ENCODE measurements around the gene DMD. TPM values are rescaled to one million over a fixed set of nuclear protein-coding genes. Genes with fewer than 3 reads are reported as not detected.
A peak's percentile ranks its signal among the peaks of the same experiment; 100 is the strongest.

DMD gene
- total RNA-seq, 1 donor from 2014 or later, result 194 TPM

DNA sequence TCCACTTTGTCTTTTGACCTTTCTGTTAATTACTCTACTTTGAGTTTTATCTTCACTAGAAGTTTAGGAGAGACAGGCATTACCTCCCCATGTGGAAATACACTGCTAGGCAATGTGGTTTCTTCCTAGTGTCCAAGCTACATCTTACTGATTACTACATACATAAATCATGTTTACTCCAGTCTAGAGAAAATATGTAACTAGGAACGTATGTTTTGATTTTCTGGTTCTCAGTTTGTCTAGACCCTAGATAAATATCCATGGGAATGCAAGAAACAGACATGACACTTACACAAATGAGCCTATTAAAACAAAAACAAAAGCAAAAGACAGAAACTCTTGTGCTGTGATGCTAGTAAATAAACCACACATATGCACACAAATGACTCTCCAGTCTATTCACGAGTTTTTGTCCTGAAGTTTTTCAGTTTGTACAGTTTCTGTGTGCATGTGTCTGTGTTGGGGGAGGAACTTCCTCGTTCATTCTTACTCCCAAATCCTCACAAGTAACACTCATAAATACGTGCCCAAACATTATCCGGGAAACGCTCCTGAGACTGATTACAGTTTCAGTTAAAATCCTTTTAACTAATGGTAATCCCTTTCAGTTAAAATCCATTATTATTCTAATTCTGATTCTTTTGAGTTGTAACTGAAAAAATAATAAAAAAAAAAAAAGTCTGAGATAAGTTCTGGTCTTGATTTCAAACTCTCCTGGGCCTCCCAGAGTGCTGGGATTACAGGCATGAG is 1856.0 kb downstream of the DMD start:
- no peak for DNase-seq (ENCODE audit: low spot score)

- DNase-seq (ENCODE audit: low spot score), result no peak
Observed at GRCh38 chrX:31353095-31353494, 1858.3 kb downstream of the DMD start.

DNA sequence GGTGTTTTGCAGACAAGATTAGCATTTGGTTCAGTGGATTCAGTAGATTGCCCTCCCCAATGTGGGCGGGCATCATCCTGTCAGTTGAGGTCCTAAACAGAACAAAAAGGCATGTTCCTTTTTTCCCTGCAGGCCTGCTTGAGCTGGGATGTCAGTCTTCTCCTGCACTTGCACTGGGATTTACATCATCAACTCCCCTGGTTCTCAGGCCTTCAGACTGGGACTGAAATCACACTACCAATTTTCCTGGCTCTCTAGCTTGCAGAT is 1860.6 kb downstream of the DMD start:
- no peak for DNase-seq (ENCODE audit: low spot score)

DNA sequence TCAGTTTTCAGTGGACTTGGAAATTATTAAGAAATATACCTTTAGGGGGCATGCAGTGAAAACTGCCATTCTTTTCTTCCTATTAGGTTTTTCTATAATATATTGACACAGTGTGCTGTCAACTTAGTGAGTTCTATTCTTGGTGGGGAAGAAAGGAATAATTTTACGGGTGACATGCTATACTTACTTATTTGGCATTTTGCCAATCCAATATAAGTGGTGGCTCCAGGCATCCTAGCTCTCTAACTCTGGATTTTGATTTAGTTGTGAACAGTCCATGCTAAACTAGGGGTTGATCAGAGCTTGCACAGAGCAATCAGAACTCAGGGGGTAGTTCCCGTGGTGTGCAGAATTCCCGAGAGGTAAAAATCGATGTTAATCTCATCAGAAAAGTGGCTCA is 1861.8 kb downstream of the DMD start:
- DNase-seq (ENCODE audit: low spot score), result no peak

- DNase-seq (ENCODE audit: low spot score), result peak; percentile 76
Observed at GRCh38 chrX:31340587-31340986, 1870.8 kb downstream of the DMD start.

GRCh38 chrX:31338991-31339350 is 1872.4 kb downstream of the DMD start:
- peak; percentile 70 for DNase-seq (ENCODE audit: low spot score)

- peak; percentile 23 for DNase-seq (ENCODE audit: low spot score)
Observed at GRCh38 chrX:31337332-31337731, 1874.0 kb downstream of the DMD start.

DNA sequence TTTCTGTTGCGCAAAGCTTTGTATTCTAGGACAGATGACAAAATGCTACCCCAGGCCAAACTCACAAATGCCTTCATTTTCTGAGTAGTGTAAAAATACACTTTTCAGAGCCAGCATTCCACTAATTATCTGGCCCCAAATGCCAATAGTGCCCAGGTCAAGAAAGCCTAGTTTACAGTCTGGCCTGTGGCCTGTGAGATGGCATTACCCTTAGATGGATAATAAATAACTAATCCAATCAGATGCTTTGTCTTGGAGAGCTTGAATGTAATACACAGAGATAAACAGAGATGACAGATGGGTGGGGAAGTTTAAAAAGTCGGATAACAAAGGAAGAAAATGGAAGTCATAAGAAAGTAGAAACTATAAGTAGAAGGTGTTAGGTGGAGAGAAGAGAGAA is 1874.9 kb downstream of the DMD start:
- DNase-seq (ENCODE audit: low spot score), result no peak

DNA sequence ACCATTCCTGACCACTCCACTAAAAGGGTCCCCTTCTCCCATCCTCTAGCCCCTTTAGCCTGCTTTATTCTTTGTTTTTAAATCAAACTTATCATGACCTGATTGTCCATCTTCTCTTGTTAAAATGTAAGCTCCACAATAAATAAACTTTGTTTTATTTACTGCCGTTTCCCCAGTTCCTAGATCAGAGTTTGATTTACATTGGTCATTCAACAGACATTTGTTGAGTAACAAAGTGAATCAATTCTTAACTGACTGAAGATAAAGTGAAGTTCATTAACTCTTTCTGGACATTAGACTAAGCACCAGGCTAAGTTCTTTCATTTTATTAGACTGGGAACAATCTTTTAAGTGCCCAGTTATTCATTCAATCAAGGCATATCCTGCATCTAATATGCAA is 1876.4 kb downstream of the DMD start:
- DNase-seq (ENCODE audit: low spot score), result no peak

DNA sequence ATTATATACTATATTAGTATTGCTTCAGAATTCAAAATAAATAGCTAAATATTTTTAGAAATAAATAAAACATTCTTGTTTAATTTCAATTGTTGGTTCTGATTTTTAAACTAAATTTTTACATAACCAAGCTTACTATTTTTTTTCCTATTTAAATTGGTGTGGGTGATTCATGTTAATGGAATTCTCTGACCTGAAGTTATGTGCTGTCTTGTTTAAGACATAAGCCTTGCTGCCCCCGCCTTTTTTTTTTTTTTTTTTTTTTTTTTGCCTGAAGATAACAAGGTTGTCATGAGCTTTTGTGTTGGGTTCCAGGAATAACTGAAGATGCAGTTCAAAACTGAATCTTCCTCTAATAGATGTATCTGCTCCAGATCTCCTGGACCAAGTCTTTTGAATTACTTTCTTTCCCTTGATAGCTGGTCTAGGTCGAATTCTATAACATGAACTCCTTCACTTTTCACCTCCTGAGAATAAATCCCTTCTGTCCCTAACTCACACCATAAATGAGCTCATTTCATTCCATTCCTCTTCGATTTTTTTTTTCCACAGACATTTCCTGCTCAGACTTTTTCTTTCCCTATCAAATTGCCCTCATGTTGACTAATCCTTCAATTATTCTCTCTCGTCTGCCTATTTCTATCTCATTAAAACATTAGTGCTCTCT is 1878.1 kb downstream of the DMD start:
- DNase-seq (ENCODE audit: low spot score), result peak; percentile 64

GRCh38 chrX:31331928-31332327 is 1879.4 kb downstream of the DMD start:
- peak; percentile 23 for DNase-seq (ENCODE audit: low spot score)

DNA sequence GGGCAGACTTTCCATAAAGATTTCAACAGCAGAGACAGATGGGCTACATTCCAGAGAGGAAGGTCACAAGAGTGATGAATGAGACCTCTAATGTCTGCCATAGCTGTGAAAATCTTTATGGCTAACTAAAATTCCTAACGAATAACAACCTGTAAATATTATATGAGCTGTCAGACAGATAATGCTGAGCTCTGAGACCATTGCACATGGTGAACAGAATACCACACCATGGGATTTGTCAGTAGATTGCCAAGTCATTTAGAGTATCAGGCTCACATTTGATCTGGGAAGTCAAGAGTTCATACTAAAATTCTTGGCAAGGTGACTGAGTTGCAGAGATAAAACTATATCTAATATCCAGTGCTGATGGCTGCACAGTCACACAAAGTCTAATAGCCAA is 1880.3 kb downstream of the DMD start:
- DNase-seq (ENCODE audit: low spot score), result peak; percentile 72

DNA sequence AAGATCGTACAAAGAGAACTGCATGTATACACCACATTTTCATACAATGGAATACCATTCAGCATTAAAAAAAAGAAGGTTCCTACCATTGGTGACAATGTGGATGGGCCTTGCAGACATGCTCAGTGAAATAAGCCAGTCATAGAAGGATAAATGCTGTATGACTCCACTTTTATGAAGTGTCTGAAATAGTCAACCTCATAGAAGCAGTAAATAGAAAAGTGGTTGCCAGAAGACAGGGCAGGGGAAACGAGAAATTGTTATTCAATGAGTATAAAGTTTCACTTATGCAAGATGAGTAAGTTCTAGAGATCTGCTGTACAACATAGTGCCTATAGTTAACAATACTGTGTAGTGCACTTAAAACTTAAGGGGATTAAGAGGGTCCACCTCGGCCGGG is 1882.1 kb downstream of the DMD start:
- DNase-seq (ENCODE audit: low spot score), result no peak

DNA sequence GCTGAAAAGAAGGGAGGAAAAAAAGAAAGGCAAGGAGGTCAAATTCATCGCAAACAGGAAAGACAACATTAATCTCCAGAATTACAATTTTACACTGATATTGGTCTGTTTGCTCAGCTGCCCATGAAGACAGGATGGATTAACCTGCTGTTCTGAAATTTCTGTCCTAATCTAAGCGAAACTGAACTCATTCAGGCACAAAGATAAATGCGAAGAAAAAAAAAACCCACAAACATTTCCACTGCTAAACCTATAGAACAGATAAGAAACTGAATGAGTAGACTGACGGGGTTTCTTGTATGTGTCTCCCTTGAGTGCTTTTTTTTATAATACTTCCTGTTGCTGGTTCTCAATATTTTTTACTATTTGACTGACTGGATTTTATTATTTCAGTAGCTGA is 1887.7 kb downstream of the DMD start:
- no peak for DNase-seq (ENCODE audit: low spot score)

GRCh38 chrX:31320740-31321139 is 1890.6 kb downstream of the DMD start:
- DNase-seq (ENCODE audit: low spot score), result no peak

DNA sequence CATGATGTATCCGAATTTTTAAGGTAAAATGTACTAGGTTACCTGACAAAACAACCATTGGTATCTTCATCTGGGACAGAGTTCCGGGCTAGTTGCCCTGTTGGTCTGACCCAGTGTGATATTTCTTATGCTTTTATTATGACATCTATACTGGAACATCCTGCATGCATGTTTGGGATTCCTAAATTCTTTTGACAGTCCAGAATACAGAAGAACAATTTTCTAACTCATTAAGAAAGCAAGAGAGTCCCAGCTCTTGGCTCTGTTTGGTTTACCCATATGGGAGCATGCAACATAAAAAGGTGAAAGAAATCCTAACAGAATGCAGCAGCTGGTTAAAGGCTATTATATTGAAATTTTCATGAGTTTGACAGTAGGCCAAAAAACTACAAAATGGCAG is 1891.8 kb downstream of the DMD start:
- DNase-seq (ENCODE audit: low spot score), result no peak

DNA sequence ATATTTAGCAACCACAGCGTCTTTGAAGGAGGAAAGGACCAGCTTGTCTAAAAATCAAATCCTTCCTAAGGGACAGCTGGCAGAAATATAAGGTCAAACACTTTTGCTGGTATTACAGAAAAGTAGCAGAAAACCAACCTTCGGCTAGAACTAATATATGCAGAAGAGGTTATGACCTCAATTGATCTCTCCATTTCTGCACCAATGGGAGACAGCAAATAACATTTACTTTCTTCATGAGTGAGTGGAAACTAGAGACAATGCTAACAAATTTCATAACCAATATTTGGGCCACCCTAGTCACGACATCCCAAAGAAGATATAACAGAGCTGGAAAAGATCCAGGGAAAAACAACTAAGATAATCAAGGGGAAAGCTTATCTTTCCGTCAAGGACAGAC is 1892.5 kb downstream of the DMD start:
- no peak for DNase-seq (ENCODE audit: low spot score)

DNA sequence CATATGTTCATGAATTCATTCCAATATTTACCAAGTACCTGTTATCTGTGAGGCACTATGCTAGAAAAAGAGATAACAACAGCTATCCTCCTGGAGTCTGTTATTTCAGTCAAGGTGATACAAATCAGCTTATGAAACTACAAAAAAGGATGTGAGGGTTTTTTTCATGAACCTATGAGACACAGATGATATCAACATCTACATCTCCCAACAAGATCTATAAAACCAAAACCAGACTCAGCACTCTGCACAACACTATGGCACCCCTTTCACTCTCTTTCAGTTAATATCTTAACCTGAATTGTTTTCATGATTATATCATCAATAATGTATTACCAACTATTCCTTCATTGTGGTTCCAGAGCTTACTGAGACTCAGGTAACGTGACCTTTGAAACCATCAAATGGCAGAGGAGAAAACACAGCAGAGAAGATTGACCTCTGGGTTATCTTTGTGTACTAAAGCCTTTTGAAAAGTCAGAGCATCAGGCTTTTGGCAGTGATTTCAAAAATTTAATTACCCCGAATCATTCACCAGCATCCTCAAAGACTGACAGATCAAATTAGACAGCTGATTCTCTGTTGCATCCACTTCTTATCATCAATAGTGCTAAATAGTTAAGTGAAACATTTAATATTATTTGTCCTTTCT is 1894.9 kb downstream of the DMD start:
- no peak for DNase-seq (ENCODE audit: low spot score)

GRCh38 chrX:31314921-31315320 is 1896.4 kb downstream of the DMD start:
- no peak for DNase-seq (ENCODE audit: low spot score)

DNA sequence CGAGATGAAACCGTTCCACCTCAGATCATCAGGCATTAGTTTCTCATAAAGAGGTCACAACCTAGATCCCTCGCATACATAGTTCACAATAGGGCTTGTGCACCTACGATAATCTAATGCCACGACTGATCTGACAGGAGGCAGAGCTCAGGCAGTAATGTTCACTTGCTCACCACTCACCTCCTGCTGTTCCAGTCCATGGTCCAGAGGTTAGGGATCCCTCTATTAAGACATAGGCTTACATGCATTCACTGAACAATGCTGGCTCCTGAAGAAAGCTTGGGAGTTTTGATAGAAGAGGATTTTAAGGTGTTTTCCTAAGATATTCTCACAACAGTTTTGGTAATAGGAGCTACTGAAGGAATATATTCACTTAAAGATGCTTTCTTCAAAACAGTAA is 1903.4 kb downstream of the DMD start:
- DNase-seq (ENCODE audit: low spot score), result no peak

DNA sequence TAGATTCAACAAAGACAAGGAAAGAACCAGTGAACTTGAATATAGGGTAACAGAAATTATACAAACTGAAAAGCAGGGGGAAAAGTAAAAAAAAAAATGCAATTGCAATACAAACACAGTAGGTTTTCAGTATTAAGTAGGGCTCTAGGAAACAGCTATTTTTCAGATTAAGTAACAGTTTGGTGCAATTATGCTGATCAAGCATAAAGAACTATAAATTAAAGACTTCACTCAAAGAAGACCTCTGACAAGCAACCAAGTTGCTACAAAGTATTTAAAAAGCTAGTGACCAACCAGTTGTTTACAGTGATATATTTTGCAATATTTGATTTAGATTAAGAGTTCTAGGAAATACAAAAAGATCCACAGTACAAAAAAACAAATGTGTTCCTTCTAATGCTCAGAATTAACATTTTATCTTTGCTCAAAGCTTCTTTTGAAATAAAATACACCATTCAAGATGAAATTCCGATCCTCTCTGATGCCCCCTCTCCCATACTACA is 1908.7 kb downstream of the DMD start:
- DNase-seq (ENCODE audit: low spot score), result no peak

DNA sequence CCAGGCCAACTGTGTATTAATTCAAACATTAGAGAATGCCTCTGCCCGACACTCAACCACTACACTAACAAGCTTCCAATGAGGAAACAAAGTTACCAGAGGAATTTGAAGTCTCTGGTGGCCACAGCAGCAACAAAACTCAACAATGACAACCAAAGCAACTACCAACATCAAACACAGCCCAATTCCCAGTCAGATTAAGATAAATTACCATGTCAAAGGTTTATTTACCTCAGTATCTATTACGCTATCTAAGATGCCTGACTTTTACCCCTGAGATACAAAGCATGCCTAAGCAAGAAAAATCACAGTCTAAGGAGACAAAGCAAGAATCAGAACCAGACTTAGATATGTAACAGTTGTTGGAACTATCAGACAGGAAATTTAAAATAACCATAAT is 1909.4 kb downstream of the DMD start:
- DNase-seq (ENCODE audit: low spot score), result no peak

DNA sequence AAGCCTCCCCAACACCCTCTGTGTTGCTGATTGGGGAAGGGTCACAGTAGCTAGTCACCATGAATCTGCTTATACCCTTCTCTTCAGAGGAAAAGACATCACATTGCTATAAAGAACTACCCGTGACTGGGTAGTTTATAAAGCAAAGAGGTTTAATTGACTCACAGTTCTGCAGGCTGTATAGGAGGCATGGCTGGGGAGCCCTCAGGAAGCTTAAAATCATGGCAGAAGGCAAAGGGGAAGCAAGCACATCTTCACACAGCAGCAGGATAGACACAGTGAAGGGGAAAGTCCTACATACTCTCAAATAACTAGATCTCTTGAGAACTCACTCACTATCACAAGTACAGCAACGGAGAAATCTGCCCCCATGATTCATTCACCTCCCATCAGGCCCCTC is 1910.1 kb downstream of the DMD start:
- DNase-seq (ENCODE audit: low spot score), result no peak
